Activated naive CD4-positive, alpha-beta T cell treated with anti-CD3 and anti-CD28 coated beads, Interleukin-2, amount 50 U/mL, for 24 hours (primary cell): ENCODE data around the gene UNC13A.
A peak's percentile ranks its signal among the peaks of the same experiment; 100 is the strongest.

ENCODE experiments used
- H3K27ac Mint-ChIP-seq: one replicate; pipeline ENCODE4 v1.8.0; 2021; ENCODE audit warnings: mild to moderate bottlenecking, mixed read lengths
- H3K27me3 Mint-ChIP-seq: one replicate; pipeline ENCODE4 v1.8.0; 2021; ENCODE audit warnings: mixed read lengths
- H3K36me3 Mint-ChIP-seq: one replicate; pipeline ENCODE4 v1.8.0; 2021; ENCODE audit warnings: mixed read lengths
- H3K4me1 Mint-ChIP-seq: one replicate; pipeline ENCODE4 v1.8.0; 2021; ENCODE audit warnings: mixed read lengths
- H3K4me3 Mint-ChIP-seq: one replicate; pipeline ENCODE4 v1.8.0; 2021; ENCODE audit warnings: mild to moderate bottlenecking, mixed read lengths
- H3K9me3 Mint-ChIP-seq: one replicate; pipeline ENCODE4 v1.8.0; 2021; ENCODE audit warnings: mixed read lengths

The UNC13A gene

GRCh38 chr19:17629760-17630159, 58.4 kb downstream of the UNC13A start:
- H3K27me3 Mint-ChIP-seq: no peaks in the 10 kb centered on the region
- no peak overlapping the region for H3K4me3 Mint-ChIP-seq
- no peaks in the 10 kb centered on the region for H3K4me1 Mint-ChIP-seq
- H3K27ac Mint-ChIP-seq: no peak overlapping the region
- no peaks in the 10 kb centered on the region for H3K9me3 Mint-ChIP-seq
- no peaks in the 10 kb centered on the region for H3K36me3 Mint-ChIP-seq

- H3K36me3 Mint-ChIP-seq: no peaks in the 10 kb centered on the region
- no peaks in the 10 kb centered on the region for H3K9me3 Mint-ChIP-seq
- H3K4me1 Mint-ChIP-seq: no peaks in the 10 kb centered on the region
- no peaks in the 10 kb centered on the region for H3K27me3 Mint-ChIP-seq
- no peak overlapping the region for H3K4me3 Mint-ChIP-seq
- no peak overlapping the region for H3K27ac Mint-ChIP-seq
These were observed 60.2 kb downstream of the UNC13A start for GRCh38 chr19:17627921-17628320.

- Mint-ChIP-seq H3K4me1 (no peaks in the 10 kb centered on the region), H3K9me3 (no peaks in the 10 kb centered on the region), H3K4me3 (no peak overlapping the region), H3K27ac (no peak overlapping the region), H3K36me3 (no peaks in the 10 kb centered on the region), H3K27me3 (no peaks in the 10 kb centered on the region)
These were observed 61.0 kb downstream of the UNC13A start for GRCh38 chr19:17627161-17627560.

GRCh38 chr19:17626456-17627015, 61.6 kb downstream of the UNC13A start:
- Mint-ChIP-seq H3K9me3 (no peaks in the 10 kb centered on the region), H3K4me1 (no peaks in the 10 kb centered on the region), H3K4me3 (no peak overlapping the region), H3K36me3 (no peaks in the 10 kb centered on the region), H3K27ac (no peak overlapping the region), H3K27me3 (no peaks in the 10 kb centered on the region)

GRCh38 chr19:17625980-17626379, 62.2 kb downstream of the UNC13A start:
- Mint-ChIP-seq H3K36me3 (no peaks in the 10 kb centered on the region), H3K9me3 (no peaks in the 10 kb centered on the region), H3K27ac (peak overlapping the region; percentile 43), H3K4me1 (no peaks in the 10 kb centered on the region), H3K4me3 (no peak overlapping the region), H3K27me3 (no peaks in the 10 kb centered on the region)

- H3K4me3 Mint-ChIP-seq: no peak overlapping the region
- no peaks in the 10 kb centered on the region for H3K36me3 Mint-ChIP-seq
- H3K9me3 Mint-ChIP-seq: no peaks in the 10 kb centered on the region
These were observed 63.1 kb downstream of the UNC13A start for GRCh38 chr19:17625043-17625442.

GRCh38 chr19:17624314-17624991, 63.7 kb downstream of the UNC13A start:
- no peaks in the 10 kb centered on the region for H3K9me3 Mint-ChIP-seq
- H3K27me3 Mint-ChIP-seq: peaks cover under 1% of the 10 kb centered on the region
- H3K4me1 Mint-ChIP-seq: no peaks in the 10 kb centered on the region
- no peak overlapping the region for H3K4me3 Mint-ChIP-seq
- no peak overlapping the region for H3K27ac Mint-ChIP-seq
- no peaks in the 10 kb centered on the region for H3K36me3 Mint-ChIP-seq

More at GRCh38 chr19:17625043-17625442, 63.1 kb downstream of the UNC13A start:
- H3K4me1 Mint-ChIP-seq: no peaks in the 10 kb centered on the region
- no peak overlapping the region for H3K27ac Mint-ChIP-seq
- H3K27me3 Mint-ChIP-seq: no peaks in the 10 kb centered on the region

- Mint-ChIP-seq H3K36me3 (no peaks in the 10 kb centered on the region), H3K4me3 (no peak overlapping the region), H3K27ac (no peak overlapping the region), H3K9me3 (no peaks in the 10 kb centered on the region), H3K27me3 (peaks cover 3% of the 10 kb centered on the region), H3K4me1 (no peaks in the 10 kb centered on the region)
These were observed 64.8 kb downstream of the UNC13A start for GRCh38 chr19:17623224-17623935.

- Mint-ChIP-seq H3K4me3 (no peak overlapping the region), H3K27ac (no peak overlapping the region), H3K27me3 (peaks cover 11% of the 10 kb centered on the region), H3K9me3 (no peaks in the 10 kb centered on the region), H3K36me3 (no peaks in the 10 kb centered on the region), H3K4me1 (peaks cover 4% of the 10 kb centered on the region)
These were observed 67.5 kb downstream of the UNC13A start for GRCh38 chr19:17620696-17621095.

GRCh38 chr19:17618936-17619335, 69.2 kb downstream of the UNC13A start:
- Mint-ChIP-seq H3K27ac (no peak overlapping the region), H3K4me3 (no peak overlapping the region), H3K4me1 (peaks cover 4% of the 10 kb centered on the region), H3K27me3 (peaks cover 11% of the 10 kb centered on the region), H3K9me3 (no peaks in the 10 kb centered on the region), H3K36me3 (no peaks in the 10 kb centered on the region)

GRCh38 chr19:17618281-17618903, 69.8 kb downstream of the UNC13A start:
- Mint-ChIP-seq H3K4me1 (peaks cover 4% of the 10 kb centered on the region), H3K27me3 (peaks cover 11% of the 10 kb centered on the region), H3K9me3 (no peaks in the 10 kb centered on the region), H3K4me3 (no peak overlapping the region), H3K36me3 (no peaks in the 10 kb centered on the region), H3K27ac (no peak overlapping the region)

- Mint-ChIP-seq H3K4me3 (no peak overlapping the region), H3K27ac (no peak overlapping the region), H3K36me3 (no peaks in the 10 kb centered on the region), H3K27me3 (peaks cover 11% of the 10 kb centered on the region), H3K4me1 (peaks cover 4% of the 10 kb centered on the region), H3K9me3 (no peaks in the 10 kb centered on the region)
These were observed 70.4 kb downstream of the UNC13A start for GRCh38 chr19:17617807-17618192.

GRCh38 chr19:17616961-17617806, 71.0 kb downstream of the UNC13A start:
- Mint-ChIP-seq H3K27ac (peak overlapping the region; percentile 23), H3K9me3 (no peaks in the 10 kb centered on the region), H3K27me3 (peaks cover 11% of the 10 kb centered on the region), H3K4me1 (peaks cover 4% of the 10 kb centered on the region), H3K36me3 (no peaks in the 10 kb centered on the region), H3K4me3 (no peak overlapping the region)

GRCh38 chr19:17616686-17616960, 71.5 kb downstream of the UNC13A start:
- Mint-ChIP-seq H3K4me1 (peaks cover 4% of the 10 kb centered on the region), H3K36me3 (no peaks in the 10 kb centered on the region), H3K4me3 (no peak overlapping the region), H3K27me3 (peaks cover 11% of the 10 kb centered on the region), H3K9me3 (no peaks in the 10 kb centered on the region), H3K27ac (no peak overlapping the region)

- H3K27ac Mint-ChIP-seq: no peak overlapping the region
- H3K27me3 Mint-ChIP-seq: peaks cover 11% of the 10 kb centered on the region
- H3K4me1 Mint-ChIP-seq: peaks cover 4% of the 10 kb centered on the region
- H3K36me3 Mint-ChIP-seq: no peaks in the 10 kb centered on the region
- H3K4me3 Mint-ChIP-seq: no peak overlapping the region
- no peaks in the 10 kb centered on the region for H3K9me3 Mint-ChIP-seq
These were observed 72.1 kb downstream of the UNC13A start for GRCh38 chr19:17615889-17616685.
